H1 (cell line): ENCODE data around the gene GIPR. TPM values are rescaled to one million over a fixed set of nuclear protein-coding genes. Genes with fewer than 3 reads are reported as not detected.

Experiments used
- SIX5 ChIP-seq: IDR thresholded peaks from 2 replicates; pipeline ENCODE4 v1.6.1; 2011; ENCODE audit warnings: mild to moderate bottlenecking, low read depth, low read length
- polyA plus RNA-seq, 7 experiments: library from polyadenylated mRNA; depleted of rRNA in 3 of 7; stranded (reverse) in 5 of 7; unstranded in 2 of 7; fragments of >200 nt in 5 of 7; fragments of 200-250 nt in 2 of 7; gene quantifications; 1 replicate in 5 of 7; 2 replicates in 1 of 7; 4 replicates in 1 of 7; pipeline versions ENCODE4 v1.2.1 to v1.2.3, GENCODE V29; 2011 to 2013; ENCODE audit warnings: missing spikeins in 2 of 7, mixed read lengths in 2 of 7
- total RNA-seq: library from RNA; stranded (reverse); fragmentation: NEBNext Ultra II Directional; extraction: Animal tissue kit (Norgen Biotek cat#: 25700); gene quantifications from 2 replicates; pipeline ENCODE4 v1.2.1, GENCODE V29; 2021

Gene GIPR
- total and polyA plus RNA-seq, 2 of the 8 experiments (the other 6 are each of a cell fraction or from before 2014, with no cell fraction given): 0.42 to 1.3 TPM

DNA sequence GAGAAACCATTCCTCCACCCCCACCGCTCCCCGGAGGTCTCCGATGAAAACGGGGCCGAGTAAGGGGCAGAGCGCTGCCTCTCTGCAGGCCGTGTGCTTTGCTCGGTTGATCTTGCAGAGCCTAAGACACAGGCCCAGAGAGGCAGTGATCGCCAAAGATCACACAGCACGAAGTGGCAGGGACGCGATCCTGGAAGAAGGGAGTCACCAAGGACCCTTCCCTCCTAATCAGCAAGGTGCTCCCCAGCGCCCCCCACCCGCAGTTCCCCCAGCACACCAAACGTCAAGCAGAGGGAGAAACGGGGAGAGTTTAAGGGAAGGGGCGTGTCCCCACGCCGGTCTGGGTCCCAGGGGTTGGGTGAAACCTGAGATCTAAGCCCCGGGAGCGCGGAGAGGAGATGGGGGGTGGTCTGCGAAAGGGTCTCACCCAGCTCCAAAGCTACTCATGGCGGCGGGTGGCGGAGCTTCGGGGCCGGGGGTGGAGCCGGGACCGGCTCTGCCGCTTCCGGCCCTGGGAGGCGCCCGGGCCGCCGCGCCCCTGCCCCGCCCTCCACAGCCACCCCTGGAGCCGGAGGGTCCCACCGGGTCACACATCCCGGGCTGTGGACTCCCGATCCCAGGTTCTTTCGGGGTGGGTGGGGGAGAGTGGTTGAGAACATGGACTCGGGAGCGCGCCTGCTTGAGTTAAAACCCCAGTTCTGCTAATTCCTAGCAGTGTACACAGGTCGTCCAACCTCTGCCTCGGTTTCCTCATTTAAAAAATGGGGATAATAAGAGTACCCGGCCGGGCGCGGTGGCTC is 28.9 kb upstream of the GIPR start, which contains the start of gene EML2 (continued):
- 0 out of 2 replicates have a peak, but pooled peaks have one; percentile 6 for TF ChIP-seq SIX5
